WTC11 (cell line): ENCODE data around the gene MTCP1. TPM values are rescaled to one million over a fixed set of nuclear protein-coding genes. Genes with fewer than 3 reads are reported as not detected.

ENCODE experiments used
- ATAC-seq: fragments of 200-7000 bp; cut with Tn5 transposase; 2 replicates; pipeline ENCODE4 v1.10.0; 2021; ENCODE audit warnings: mild to moderate bottlenecking, moderate library complexity
- CTCF ChIA-PET: fragments of 300-600 bp; sonication (Branson Sonifier 250); formaldehyde crosslinking; loops from one replicate; lab custom pipeline; 2021; ENCODE audit warnings: antibody characterized with exemption; lab: Charles Lee
- POLR2A ChIA-PET: fragments of 350-600 bp; sonication (Branson Sonifier 250); formaldehyde crosslinking; loops from one replicate; lab custom pipeline; 2021; ENCODE audit warnings: antibody characterized with exemption; lab: Charles Lee
- DNase-seq: peaks from one replicate; pipeline ENCODE4 v3.0.0; 2021; ENCODE audit warnings: low spot score
- H3K27ac Mint-ChIP-seq: 2 replicates; pipeline ENCODE4 v1.8.0; 2021; ENCODE audit warnings: mixed read lengths
- H3K27me3 Mint-ChIP-seq: 2 replicates; pipeline ENCODE4 v1.8.0; 2021; ENCODE audit warnings: low read depth, mild to moderate bottlenecking, moderate library complexity, mixed read lengths
- H3K36me3 Mint-ChIP-seq: 2 replicates; pipeline ENCODE4 v1.8.0; 2021; ENCODE audit warnings: mixed read lengths
- H3K4me1 Mint-ChIP-seq: 2 replicates; pipeline ENCODE4 v1.8.0; 2022; ENCODE audit warnings: mixed read lengths
- H3K4me3 Mint-ChIP-seq: 2 replicates; pipeline ENCODE4 v1.8.0; 2021; ENCODE audit warnings: mild to moderate bottlenecking, moderate library complexity, mixed read lengths
- H3K9me3 Mint-ChIP-seq: 2 replicates; pipeline ENCODE4 v1.8.0; 2021; ENCODE audit warnings: mixed read lengths
- E2F5 ChIP-seq: sonication (generic); formaldehyde crosslinking; IDR thresholded peaks from 2 replicates; pipeline ENCODE4 v1.8.1; 2022; ENCODE audit warnings: mild to moderate bottlenecking, moderate library complexity, missing genetic modification reagents
- ELF4 ChIP-seq: sonication (generic); formaldehyde crosslinking; IDR thresholded peaks from 2 replicates; pipeline ENCODE4 v1.8.1; 2022; ENCODE audit warnings: low read depth, mild to moderate bottlenecking, moderate library complexity, missing genetic modification reagents
- ETV6 ChIP-seq: sonication (generic); formaldehyde crosslinking; IDR thresholded peaks from 2 replicates; pipeline ENCODE4 v1.8.1; 2022; ENCODE audit warnings: mild to moderate bottlenecking, missing genetic modification reagents
- GABPB1 ChIP-seq: sonication (generic); formaldehyde crosslinking; IDR thresholded peaks from 2 replicates; pipeline ENCODE4 v1.8.1; 2023; ENCODE audit warnings: mild to moderate bottlenecking, missing genetic modification reagents
- GTF2I ChIP-seq: fragments of 250-450 bp; sonication (Bioruptor Pico); conservative IDR thresholded peaks from 2 replicates; pipeline ENCODE4 v1.4.0; 2021; ENCODE audit warnings: mild to moderate bottlenecking
- IRF1 ChIP-seq: sonication (generic); formaldehyde crosslinking; IDR thresholded peaks from 2 replicates; pipeline ENCODE4 v1.8.0; 2023; ENCODE audit warnings: missing genetic modification reagents
- JAZF1 ChIP-seq: fragments of 250-450 bp; sonication (Bioruptor Pico); IDR thresholded peaks from 2 replicates; pipeline ENCODE4 v1.9.0; 2021; ENCODE audit warnings: moderate library complexity, mild to moderate bottlenecking, inconsistent platforms
- MXD4 ChIP-seq: fragments of 250-450 bp; sonication (Bioruptor Pico); IDR thresholded peaks from 2 replicates; pipeline ENCODE4 v1.8.0; 2021; ENCODE audit warnings: mild to moderate bottlenecking, moderate library complexity, borderline replicate concordance
- NFE2L1 ChIP-seq: sonication (generic); formaldehyde crosslinking; IDR thresholded peaks from 2 replicates; pipeline ENCODE4 v1.8.1; 2023; ENCODE audit warnings: missing genetic modification reagents
- OVOL2 ChIP-seq: fragments of 250-450 bp; sonication (Bioruptor Pico); IDR thresholded peaks from 2 replicates; pipeline ENCODE4 v1.9.0; 2021; ENCODE audit warnings: mild to moderate bottlenecking, borderline replicate concordance
- PRRX2 ChIP-seq: fragments of 250-450 bp; sonication (Bioruptor Pico); IDR thresholded peaks from 2 replicates; pipeline ENCODE4 v1.8.0; 2021; ENCODE audit warnings: mild to moderate bottlenecking
- RORB ChIP-seq: fragments of 250-450 bp; sonication (Bioruptor Pico); IDR thresholded peaks from 2 replicates; pipeline ENCODE4 v1.9.0; 2021; ENCODE audit warnings: mild to moderate bottlenecking
- SMAD4 ChIP-seq: sonication (generic); formaldehyde crosslinking; IDR thresholded peaks from 2 replicates; pipeline ENCODE4 v1.8.0; 2022; ENCODE audit warnings: mild to moderate bottlenecking, missing genetic modification reagents
- TEAD4 ChIP-seq: sonication (generic); formaldehyde crosslinking; IDR thresholded peaks from 2 replicates; pipeline ENCODE4 v1.8.0; 2022; ENCODE audit warnings: mild to moderate bottlenecking, missing genetic modification reagents
- USF1 ChIP-seq: sonication (generic); formaldehyde crosslinking; IDR thresholded peaks from 2 replicates; pipeline ENCODE4 v1.8.0; 2022; ENCODE audit warnings: mild to moderate bottlenecking, missing genetic modification reagents
- ZMAT4 ChIP-seq: fragments of 250-450 bp; sonication (Bioruptor Pico); IDR thresholded peaks from 2 replicates; pipeline ENCODE4 v1.9.0; 2021; ENCODE audit warnings: mild to moderate bottlenecking
- ZNF396 ChIP-seq: fragments of 250-450 bp; sonication (Bioruptor Pico); IDR thresholded peaks from 2 replicates; pipeline ENCODE4 v1.8.0; 2021; ENCODE audit warnings: mild to moderate bottlenecking, moderate library complexity, borderline replicate concordance
- ZSCAN18 ChIP-seq: fragments of 250-450 bp; sonication (Bioruptor Pico); IDR thresholded peaks from 2 replicates; pipeline ENCODE4 v2.1.2; 2022; ENCODE audit warnings: mild to moderate bottlenecking, moderate library complexity
- total RNA-seq: library from RNA; stranded (reverse); gene quantifications from 3 replicates; pipeline ENCODE4 v1.2.3, GENCODE V29; 2021
- TF ChIP-seq, protein P1 (sequence below): fragments of 250-450 bp; sonication (Bioruptor Pico); IDR thresholded peaks from 2 replicates; pipeline ENCODE4 v1.9.0; 2021; ENCODE audit warnings: mild to moderate bottlenecking, borderline replicate concordance
- TF ChIP-seq, protein P2 (sequence below): fragments of 250-450 bp; sonication (Bioruptor Pico); IDR thresholded peaks from 2 replicates; pipeline ENCODE4 v1.9.0; 2021; ENCODE audit warnings: moderate library complexity, mild to moderate bottlenecking, inconsistent platforms, borderline replicate concordance
- TF ChIP-seq, protein P3 (sequence below): sonication (generic); formaldehyde crosslinking; IDR thresholded peaks from 2 replicates; pipeline ENCODE4 v1.8.1; 2022; ENCODE audit warnings: low read depth, missing genetic modification reagents, borderline replicate concordance
- TF ChIP-seq, protein P4 (sequence below): sonication (generic); formaldehyde crosslinking; IDR thresholded peaks from 2 replicates; pipeline ENCODE4 v1.8.1; 2023; ENCODE audit warnings: mild to moderate bottlenecking, missing genetic modification reagents, moderate library complexity

Gene MTCP1
- total RNA-seq, 1 experiment from 2014 or later = 12.8 TPM

DNA sequence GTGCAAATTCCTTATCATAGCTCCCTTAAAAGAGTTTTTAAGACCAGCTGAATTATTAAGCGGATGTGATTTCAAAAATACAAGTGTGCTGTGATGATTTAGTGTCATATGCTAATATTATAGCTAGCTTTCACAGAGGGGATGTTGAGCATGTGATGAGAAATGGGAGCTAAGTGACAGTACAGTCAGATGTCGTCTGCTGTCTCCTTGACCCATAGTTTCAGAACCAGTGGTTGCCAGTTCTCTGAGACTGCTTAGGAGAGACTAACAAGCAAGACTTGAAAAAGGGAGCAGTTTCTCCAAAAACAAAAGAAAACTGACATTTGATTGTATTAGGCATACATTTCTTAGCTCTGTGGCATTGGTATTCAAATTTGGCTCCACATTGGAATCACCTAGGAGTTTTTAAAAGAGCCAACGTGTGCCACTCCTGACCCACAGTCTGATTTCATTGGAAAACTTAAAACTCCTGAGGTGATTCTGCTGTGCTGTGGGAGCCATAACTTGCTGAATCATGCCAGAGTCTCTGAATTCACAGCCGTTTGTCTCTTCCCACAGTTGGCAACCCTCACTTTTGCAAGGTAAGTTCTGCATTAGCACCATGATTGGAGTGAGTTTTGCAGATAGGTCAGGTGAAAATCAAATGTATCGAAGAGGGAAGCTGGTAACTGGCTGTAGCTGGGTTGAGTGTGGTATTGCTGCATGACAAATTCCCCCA lies 24.0 kb downstream of the MTCP1 start:
- Mint-ChIP-seq H3K36me3 (peaks cover 3% of the 10 kb centered on the region; the same call in 1 of the 2 replicates), H3K9me3 (no peaks in the 10 kb centered on the region), H3K4me1 (peaks cover 17% of the 10 kb centered on the region), H3K4me3 (no peak overlapping the region), H3K27me3 (no peaks in the 10 kb centered on the region), H3K27ac (no peak overlapping the region)
- POLR2A ChIA-PET = no interaction called here
- DNase-seq (no peak), ATAC-seq (no peak)
- CTCF ChIA-PET = interaction anchor here (0.8 to 1.2 kb wide), 2 partner anchors 10 to 129 kb away, joined by 3 to 4 read pairs; no protein-coding TSS in a partner anchor
- no peak for TF ChIP-seq RORB (CRISPR knock-in tag)
- TF ChIP-seq OVOL2 (CRISPR knock-in tag) = no peak
- TF ChIP-seq SMAD4 (CRISPR knock-in tag) = no peak
- TF ChIP-seq MXD4 (CRISPR knock-in tag) = no peak
- no peak for TF ChIP-seq GABPB1 (CRISPR knock-in tag)
- no peak for TF ChIP-seq PRRX2 (CRISPR knock-in tag)
- TF ChIP-seq E2F5 = no peak
- no peak for TF ChIP-seq ELF4 (CRISPR knock-in tag)
- TF ChIP-seq GTF2I (CRISPR knock-in tag) = no peak
- TF ChIP-seq JAZF1 = no peak
- no peak for TF ChIP-seq USF1 (CRISPR knock-in tag)
- TF ChIP-seq ZNF396 = no peak
- no peak for TF ChIP-seq ETV6 (CRISPR knock-in tag)
- TF ChIP-seq, protein P1, sequence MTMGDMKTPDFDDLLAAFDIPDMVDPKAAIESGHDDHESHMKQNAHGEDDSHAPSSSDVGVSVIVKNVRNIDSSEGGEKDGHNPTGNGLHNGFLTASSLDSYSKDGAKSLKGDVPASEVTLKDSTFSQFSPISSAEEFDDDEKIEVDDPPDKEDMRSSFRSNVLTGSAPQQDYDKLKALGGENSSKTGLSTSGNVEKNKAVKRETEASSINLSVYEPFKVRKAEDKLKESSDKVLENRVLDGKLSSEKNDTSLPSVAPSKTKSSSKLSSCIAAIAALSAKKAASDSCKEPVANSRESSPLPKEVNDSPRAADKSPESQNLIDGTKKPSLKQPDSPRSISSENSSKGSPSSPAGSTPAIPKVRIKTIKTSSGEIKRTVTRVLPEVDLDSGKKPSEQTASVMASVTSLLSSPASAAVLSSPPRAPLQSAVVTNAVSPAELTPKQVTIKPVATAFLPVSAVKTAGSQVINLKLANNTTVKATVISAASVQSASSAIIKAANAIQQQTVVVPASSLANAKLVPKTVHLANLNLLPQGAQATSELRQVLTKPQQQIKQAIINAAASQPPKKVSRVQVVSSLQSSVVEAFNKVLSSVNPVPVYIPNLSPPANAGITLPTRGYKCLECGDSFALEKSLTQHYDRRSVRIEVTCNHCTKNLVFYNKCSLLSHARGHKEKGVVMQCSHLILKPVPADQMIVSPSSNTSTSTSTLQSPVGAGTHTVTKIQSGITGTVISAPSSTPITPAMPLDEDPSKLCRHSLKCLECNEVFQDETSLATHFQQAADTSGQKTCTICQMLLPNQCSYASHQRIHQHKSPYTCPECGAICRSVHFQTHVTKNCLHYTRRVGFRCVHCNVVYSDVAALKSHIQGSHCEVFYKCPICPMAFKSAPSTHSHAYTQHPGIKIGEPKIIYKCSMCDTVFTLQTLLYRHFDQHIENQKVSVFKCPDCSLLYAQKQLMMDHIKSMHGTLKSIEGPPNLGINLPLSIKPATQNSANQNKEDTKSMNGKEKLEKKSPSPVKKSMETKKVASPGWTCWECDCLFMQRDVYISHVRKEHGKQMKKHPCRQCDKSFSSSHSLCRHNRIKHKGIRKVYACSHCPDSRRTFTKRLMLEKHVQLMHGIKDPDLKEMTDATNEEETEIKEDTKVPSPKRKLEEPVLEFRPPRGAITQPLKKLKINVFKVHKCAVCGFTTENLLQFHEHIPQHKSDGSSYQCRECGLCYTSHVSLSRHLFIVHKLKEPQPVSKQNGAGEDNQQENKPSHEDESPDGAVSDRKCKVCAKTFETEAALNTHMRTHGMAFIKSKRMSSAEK (CRISPR knock-in tag) = no peak
- no peak for TF ChIP-seq ZMAT4 (CRISPR knock-in tag)

GRCh38 chrX:155046129-155046810 lies 24.7 kb downstream of the MTCP1 start:
- H3K4me3 Mint-ChIP-seq = no peak overlapping the region
- no peak for ATAC-seq
- CTCF ChIA-PET = interaction anchor here (0.8 to 1.2 kb wide), 2 partner anchors 11 to 128 kb away, joined by 3 to 4 read pairs; no protein-coding TSS in a partner anchor
- POLR2A ChIA-PET = no interaction called here
- H3K27ac Mint-ChIP-seq = no peak overlapping the region
- DNase-seq = no peak
- peaks cover 17% of the 10 kb centered on the region for H3K4me1 Mint-ChIP-seq
- H3K36me3 Mint-ChIP-seq = no peaks in the 10 kb centered on the region
- H3K27me3 Mint-ChIP-seq = no peaks in the 10 kb centered on the region
- no peaks in the 10 kb centered on the region for H3K9me3 Mint-ChIP-seq
- TF ChIP-seq NFE2L1 (CRISPR knock-in tag) (no peak), ZSCAN18 (CRISPR knock-in tag) (no peak), IRF1 (CRISPR knock-in tag) (no peak), TEAD4 (CRISPR knock-in tag) (no peak), ZNF396 (no peak)
- TF ChIP-seq, protein P2, sequence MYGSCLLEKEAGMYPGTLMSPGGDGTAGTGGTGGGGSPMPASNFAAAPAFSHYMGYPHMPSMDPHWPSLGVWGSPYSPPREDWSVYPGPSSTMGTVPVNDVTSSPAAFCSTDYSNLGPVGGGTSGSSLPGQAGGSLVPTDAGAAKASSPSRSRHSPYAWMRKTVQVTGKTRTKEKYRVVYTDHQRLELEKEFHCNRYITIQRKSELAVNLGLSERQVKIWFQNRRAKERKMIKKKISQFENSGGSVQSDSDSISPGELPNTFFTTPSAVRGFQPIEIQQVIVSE = no peak
- TF ChIP-seq, protein P3, sequence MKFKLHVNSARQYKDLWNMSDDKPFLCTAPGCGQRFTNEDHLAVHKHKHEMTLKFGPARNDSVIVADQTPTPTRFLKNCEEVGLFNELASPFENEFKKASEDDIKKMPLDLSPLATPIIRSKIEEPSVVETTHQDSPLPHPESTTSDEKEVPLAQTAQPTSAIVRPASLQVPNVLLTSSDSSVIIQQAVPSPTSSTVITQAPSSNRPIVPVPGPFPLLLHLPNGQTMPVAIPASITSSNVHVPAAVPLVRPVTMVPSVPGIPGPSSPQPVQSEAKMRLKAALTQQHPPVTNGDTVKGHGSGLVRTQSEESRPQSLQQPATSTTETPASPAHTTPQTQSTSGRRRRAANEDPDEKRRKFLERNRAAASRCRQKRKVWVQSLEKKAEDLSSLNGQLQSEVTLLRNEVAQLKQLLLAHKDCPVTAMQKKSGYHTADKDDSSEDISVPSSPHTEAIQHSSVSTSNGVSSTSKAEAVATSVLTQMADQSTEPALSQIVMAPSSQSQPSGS (CRISPR knock-in tag) = no peak
- TF ChIP-seq, protein P4, sequence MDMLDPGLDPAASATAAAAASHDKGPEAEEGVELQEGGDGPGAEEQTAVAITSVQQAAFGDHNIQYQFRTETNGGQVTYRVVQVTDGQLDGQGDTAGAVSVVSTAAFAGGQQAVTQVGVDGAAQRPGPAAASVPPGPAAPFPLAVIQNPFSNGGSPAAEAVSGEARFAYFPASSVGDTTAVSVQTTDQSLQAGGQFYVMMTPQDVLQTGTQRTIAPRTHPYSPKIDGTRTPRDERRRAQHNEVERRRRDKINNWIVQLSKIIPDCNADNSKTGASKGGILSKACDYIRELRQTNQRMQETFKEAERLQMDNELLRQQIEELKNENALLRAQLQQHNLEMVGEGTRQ = no peak
